ENCODE results near the gene MBD3L1.

The MBD3L1 gene

DNA sequence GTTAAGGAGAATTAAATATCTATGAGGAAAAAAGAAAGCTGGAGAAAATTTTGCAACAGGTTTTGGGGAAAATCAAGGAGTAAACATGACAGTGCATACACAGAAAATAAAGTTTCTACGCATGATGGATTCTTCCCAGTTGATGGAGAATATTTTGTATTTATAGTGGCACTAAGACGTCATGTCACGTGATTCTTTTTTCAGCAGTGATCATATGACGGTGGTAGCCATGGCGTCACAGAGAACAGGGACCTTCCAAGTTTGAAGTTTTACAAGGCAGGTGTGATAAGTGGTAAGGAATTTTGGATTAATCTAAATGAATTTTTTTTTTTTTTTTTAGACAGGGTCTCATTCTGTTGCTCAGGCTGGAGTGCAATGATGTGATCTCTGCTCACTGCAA is 8.5 kb downstream of the MBD3L1 start:
- H3K27ac ChIP-seq = no peak overlapping the region
- TF ChIP-seq, protein P1, sequence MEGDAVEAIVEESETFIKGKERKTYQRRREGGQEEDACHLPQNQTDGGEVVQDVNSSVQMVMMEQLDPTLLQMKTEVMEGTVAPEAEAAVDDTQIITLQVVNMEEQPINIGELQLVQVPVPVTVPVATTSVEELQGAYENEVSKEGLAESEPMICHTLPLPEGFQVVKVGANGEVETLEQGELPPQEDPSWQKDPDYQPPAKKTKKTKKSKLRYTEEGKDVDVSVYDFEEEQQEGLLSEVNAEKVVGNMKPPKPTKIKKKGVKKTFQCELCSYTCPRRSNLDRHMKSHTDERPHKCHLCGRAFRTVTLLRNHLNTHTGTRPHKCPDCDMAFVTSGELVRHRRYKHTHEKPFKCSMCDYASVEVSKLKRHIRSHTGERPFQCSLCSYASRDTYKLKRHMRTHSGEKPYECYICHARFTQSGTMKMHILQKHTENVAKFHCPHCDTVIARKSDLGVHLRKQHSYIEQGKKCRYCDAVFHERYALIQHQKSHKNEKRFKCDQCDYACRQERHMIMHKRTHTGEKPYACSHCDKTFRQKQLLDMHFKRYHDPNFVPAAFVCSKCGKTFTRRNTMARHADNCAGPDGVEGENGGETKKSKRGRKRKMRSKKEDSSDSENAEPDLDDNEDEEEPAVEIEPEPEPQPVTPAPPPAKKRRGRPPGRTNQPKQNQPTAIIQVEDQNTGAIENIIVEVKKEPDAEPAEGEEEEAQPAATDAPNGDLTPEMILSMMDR (IDR thresholded peaks at IDR 0.05) = no peak
- TF ChIP-seq ZFX (IDR thresholded peaks at IDR 0.05; ENCODE audit: borderline replicate concordance) = no peak

DNA sequence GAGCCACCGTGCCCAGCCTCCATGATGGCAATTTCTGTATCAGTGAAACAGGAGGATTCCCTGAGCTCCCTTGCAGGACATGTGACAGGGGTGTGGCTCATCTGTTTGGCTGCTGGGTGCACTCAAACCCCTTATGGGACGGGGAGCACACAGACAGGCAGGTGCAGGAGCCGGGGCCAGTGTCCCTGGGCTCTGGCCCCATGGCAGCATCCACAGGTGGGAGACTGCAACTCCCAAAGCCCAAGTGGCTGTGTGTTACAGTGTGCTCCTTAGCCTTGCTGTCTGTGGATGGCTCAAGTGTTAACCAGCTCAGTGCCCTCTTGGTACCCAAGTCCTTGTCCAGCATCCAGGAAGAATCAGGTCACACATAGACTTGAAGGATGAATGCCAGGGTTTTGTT is 14.6 kb downstream of the MBD3L1 start:
- no peak overlapping the region for H3K27ac ChIP-seq
- TF ChIP-seq ZFX (IDR thresholded peaks at IDR 0.05; ENCODE audit: borderline replicate concordance) = no peak
- TF ChIP-seq, protein P1 (IDR thresholded peaks at IDR 0.05) = no peak

DNA sequence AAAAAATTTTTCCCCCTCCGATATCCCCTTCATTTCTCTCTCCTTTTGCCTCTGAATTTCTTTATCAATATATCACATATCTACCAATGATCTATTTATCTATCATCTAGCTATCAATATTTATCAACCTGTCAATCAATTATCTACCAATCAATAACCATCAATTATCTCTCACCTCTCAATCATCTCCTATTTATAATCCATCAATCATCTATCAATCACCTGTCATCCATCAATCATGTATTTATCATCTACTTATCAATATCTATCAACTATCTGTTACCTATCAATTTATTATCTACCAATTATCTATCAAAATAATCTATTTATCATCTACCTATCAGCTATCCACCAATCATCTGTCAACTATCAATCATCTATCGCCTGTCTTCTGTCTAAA is 17.1 kb downstream of the MBD3L1 start:
- no peak overlapping the region for H3K27ac ChIP-seq
- TF ChIP-seq, protein P1 (IDR thresholded peaks at IDR 0.05) = no peak

DNA sequence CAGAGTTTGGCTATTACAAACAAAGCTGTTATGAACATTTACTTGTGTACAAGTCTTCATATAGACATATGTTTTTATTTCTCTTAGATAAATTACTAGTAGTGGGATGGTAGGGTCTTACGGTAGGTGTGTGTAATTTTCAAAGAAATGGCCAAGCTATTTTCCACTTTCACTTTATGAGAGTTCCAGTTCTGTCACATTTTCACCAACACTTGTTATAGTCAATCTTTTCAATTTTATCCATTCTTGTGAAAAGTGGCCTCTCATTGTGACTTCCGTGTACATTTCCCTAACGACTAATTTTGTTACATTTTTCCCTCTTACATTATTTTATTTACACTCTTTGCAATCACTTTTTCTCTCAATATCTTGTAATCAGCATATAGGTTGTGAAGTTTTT is 18.3 kb downstream of the MBD3L1 start:
- no peak overlapping the region for H3K27ac ChIP-seq
- TF ChIP-seq, protein P1 (IDR thresholded peaks at IDR 0.05) = no peak
- no peak for TF ChIP-seq ZFX (IDR thresholded peaks at IDR 0.05; ENCODE audit: borderline replicate concordance)

DNA sequence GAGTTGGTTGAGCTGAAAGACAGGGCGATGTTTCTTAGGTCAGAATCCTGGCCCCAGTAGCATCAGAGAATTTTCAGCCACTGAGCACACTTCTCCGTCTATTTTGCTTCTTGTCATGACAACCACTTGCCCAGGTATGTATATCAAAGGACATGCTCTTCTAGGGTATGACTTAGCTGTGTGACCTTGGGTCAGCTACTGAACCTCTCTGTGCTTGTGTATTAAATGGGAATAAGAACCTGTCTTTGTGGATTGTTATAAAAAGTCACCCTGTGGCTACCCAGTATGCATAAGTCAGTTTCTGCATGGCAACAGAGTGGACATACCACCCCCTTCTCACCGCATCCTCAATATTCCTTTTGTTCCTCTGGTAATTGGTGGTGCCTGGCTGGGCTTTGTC is 26.1 kb downstream of the MBD3L1 start:
- TF ChIP-seq, protein P1 (IDR thresholded peaks at IDR 0.05) = no peak
- TF ChIP-seq ZFX (IDR thresholded peaks at IDR 0.05; ENCODE audit: borderline replicate concordance) = no peak
- H3K27ac ChIP-seq = no peak overlapping the region

DNA sequence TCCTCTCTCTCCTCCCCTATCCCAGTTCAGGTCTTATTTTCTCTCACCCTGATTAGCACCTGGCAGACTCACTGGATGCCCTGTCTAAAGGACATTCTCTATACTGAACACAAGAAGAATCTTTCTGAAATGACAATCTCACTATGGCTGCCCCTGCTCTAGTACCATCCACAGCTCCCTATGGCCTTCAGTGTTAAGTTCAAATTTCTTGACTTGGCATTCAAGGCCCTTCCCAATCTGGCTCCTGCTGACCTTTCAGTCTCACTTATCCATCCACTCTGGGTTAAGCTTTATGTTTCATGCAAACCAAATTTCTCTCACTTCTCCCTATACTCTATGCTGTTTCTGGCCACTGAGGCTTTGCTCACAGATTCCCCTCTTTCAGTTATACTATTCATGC is 34.2 kb downstream of the MBD3L1 start:
- TF ChIP-seq, protein P1 (IDR thresholded peaks at IDR 0.05) = no peak
- no peak for TF ChIP-seq ZFX (IDR thresholded peaks at IDR 0.05; ENCODE audit: borderline replicate concordance)
- H3K27ac ChIP-seq = no peak overlapping the region

DNA sequence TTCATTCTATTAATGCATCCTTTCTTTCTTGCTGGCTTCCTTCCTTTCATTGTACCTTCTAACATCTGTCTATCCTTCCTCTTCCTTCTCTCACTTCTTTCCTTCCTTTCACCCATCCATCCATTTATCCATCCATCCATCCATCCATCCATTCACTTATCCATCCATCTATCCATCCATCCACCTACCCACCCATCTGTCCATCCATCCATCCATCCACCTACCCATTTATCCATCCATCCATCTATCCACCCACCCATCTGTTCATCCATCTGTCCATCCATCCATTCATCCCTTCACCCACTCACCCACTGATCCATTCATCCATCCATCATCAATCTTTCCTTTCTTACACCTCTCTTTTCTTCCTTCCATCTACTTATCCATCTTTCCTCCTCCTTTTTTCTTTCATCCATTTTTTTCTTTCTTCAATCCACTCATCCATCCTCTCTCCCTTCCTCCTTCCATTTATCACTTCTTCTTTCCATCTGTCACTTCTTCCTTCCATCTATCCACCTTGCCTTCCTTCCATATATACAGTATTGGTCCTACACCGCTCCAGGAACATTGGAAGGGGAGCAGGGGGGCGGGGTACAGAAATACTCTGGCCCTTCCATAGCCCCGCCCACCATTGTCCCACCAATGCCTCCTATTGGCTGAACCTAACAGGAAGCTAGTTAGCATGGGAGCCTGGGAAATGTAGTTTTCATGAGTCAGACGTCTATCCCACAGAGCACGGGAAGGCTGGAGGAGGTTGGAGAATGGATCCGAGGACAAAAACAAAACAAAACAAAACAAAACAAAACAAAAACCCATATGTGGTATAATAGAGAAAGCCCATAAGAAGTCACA is 45.9 kb downstream of the MBD3L1 start:
- TF ChIP-seq ZFX (IDR thresholded peaks at IDR 0.05; ENCODE audit: borderline replicate concordance) = no peak
- TF ChIP-seq, protein P1 (IDR thresholded peaks at IDR 0.05) = no peak
- H3K27ac ChIP-seq = no peak overlapping the region
